Adrenal gland (tissue), 12 donors: ENCODE measurements around the gene EPHB2. TPM values are rescaled to one million over a fixed set of nuclear protein-coding genes. Genes with fewer than 3 reads are reported as not detected.

Experiments used
- DNase-seq, 7 donors: peaks; one replicate each; pipeline ENCODE4 v3.0.0-alpha.2; 2019 to 2020
- H3K27ac ChIP-seq, 5 donors: fragments of 200-600 bp; sonication (generic) in 4 of 5; 1 replicate in 3 of 5; 2 replicates in 2 of 5; pipeline versions ENCODE4 v1.5.1 to v1.8.0; 2016 to 2020; ENCODE audit warnings: mild to moderate bottlenecking in 1 of 5
- H3K27me3 ChIP-seq: fragments of 200-600 bp; 2 replicates; pipeline ENCODE4 v1.8.0; 2021
- H3K36me3 ChIP-seq, 2 donors: fragments of 200-600 bp; replicated peaks in 1 of 2; 1 replicate in 1 of 2; 2 replicates in 1 of 2; pipeline versions ENCODE4 v1.5.1 to v1.8.0; 2018 to 2022
- H3K4me1 ChIP-seq, 2 donors: fragments of 200-600 bp; replicated peaks in 1 of 2; 1 replicate in 1 of 2; 2 replicates in 1 of 2; pipeline versions ENCODE4 v1.5.1 to v1.8.0; 2018 to 2021
- H3K4me3 ChIP-seq, 4 donors: fragments of 200-600 bp; sonication (generic) in 3 of 4; one replicate each; pipeline ENCODE4 v1.5.1; 2016 to 2018
- H3K9me3 ChIP-seq, 3 donors: fragments of 200-600 bp; sonication (generic) in 1 of 3; replicated peaks in 1 of 3; 1 replicate in 2 of 3; 2 replicates in 1 of 3; pipeline versions ENCODE4 v1.5.1 to v1.8.0; 2016 to 2021
- POLR2A ChIP-seq, 2 donors: fragments of 450-650 bp; IDR thresholded peaks; one replicate each; pipeline ENCODE4 v1.6.1; 2017; ENCODE audit warnings: antibody characterized with exemption in 2 of 2, mild to moderate bottlenecking in 2 of 2, moderate library complexity in 1 of 2
- WGBS, 4 donors: extraction: QIAGEN DNeasy Blood & Tissue Kit in 2 of 4; methylation state at CpG; one replicate each; pipeline versions ENCODE4 v1.1.5 to v1.1.7; 2013 to 2017; 5-methylcytosine and 5-hydroxymethylcytosine counted together
- intact Hi-C, 2 donors: fragments of 100-400 bp; cut with DNase I; formaldehyde crosslinking; loops; one replicate each; pipeline versions ENCODE4 v1.14.1 to v1.15.0; 2022 to 2023
- polyA plus RNA-seq, 3 donors: library from polyadenylated mRNA; stranded (reverse); fragments of 200-250 nt in 2 of 3; fragments of 350-450 nt in 1 of 3; fragmentation: Illumina TruSeq in 1 of 3; extraction: RNeasy Lipid Tissue Mini Kit (QIAGEN cat#74804) in 1 of 3; gene quantifications; one replicate each; pipeline ENCODE4 v1.2.3, GENCODE V29; 2013 to 2014
- total RNA-seq, 9 donors: library from RNA; depleted of rRNA in 4 of 9; stranded (reverse); fragments of >200 nt in 4 of 9; fragments of 120-200 nt in 1 of 9; fragmentation: NEBNext Ultra II Directional in 1 of 9; extraction: Animal tissue kit (Norgen Biotek cat#: 25700) in 1 of 9; gene quantifications; one replicate each; pipeline versions ENCODE4 v1.1.0 to v1.2.4, GENCODE V29; 2013 to 2023
- TF ChIP-seq, protein P1 (sequence below), 6 experiments: fragments of 450-650 bp in 4 of 6; fragments of 200-600 bp in 2 of 6; sonication (generic) in 1 of 6; IDR thresholded peaks; 1 replicate in 5 of 6; 2 replicates in 1 of 6; pipeline versions ENCODE4 v1.5.1 to v1.8.0; 2016 to 2021; ENCODE audit warnings: antibody characterized with exemption in 6 of 6, mild to moderate bottlenecking in 2 of 6, moderate library complexity in 1 of 6
- donor health status: healthy with polysubstance abuse.
- donor health status: Bipolar disorder and iron deficiency.
- donor health status: DM: yes; HTN: yes; CAD: no.
- donor health status: DM: no; HTN: no; CAD: no.
- donor health status: DM: no; HTN: no; CAD: no.
- donor health status: DM: yes; HTN: yes; CAD: no.

Gene EPHB2
- total and polyA plus RNA-seq, 12 donors, result 0.67 to 10.3 (median 3.1) TPM

DNA sequence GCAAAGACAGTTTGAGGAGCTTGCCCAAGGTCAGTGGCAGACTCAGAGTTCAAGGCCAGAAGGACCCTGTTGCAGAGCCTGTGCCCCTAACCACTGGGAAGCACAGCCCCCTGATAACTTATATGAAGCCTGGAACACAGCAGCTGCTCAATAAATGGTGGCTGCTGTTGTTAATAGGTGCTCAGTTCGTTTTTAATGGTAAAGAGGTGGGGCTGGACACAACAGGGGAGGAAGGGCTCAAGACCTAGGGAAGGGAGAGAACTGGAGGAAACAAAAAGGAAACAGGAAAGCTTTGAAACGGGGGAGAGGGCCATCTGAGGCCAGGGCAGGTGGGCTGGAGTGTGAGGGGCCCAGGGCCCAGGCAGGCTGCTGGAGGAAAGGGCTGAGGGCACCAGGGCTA lies 136.6 kb downstream of the EPHB2 start:
- DNase-seq, result no peak
- no peak for TF ChIP-seq POLR2A (IDR thresholded peaks at IDR 0.05)
- TF ChIP-seq, protein P1, sequence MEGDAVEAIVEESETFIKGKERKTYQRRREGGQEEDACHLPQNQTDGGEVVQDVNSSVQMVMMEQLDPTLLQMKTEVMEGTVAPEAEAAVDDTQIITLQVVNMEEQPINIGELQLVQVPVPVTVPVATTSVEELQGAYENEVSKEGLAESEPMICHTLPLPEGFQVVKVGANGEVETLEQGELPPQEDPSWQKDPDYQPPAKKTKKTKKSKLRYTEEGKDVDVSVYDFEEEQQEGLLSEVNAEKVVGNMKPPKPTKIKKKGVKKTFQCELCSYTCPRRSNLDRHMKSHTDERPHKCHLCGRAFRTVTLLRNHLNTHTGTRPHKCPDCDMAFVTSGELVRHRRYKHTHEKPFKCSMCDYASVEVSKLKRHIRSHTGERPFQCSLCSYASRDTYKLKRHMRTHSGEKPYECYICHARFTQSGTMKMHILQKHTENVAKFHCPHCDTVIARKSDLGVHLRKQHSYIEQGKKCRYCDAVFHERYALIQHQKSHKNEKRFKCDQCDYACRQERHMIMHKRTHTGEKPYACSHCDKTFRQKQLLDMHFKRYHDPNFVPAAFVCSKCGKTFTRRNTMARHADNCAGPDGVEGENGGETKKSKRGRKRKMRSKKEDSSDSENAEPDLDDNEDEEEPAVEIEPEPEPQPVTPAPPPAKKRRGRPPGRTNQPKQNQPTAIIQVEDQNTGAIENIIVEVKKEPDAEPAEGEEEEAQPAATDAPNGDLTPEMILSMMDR (IDR thresholded peaks at IDR 0.05), result no peak
- WGBS, 4 donors, result 55 to 64% (median 57%) methylated on average over 2 of the region's 2 CpGs
- Histone ChIP-seq H3K9me3 (no peaks in the 10 kb centered on the region), H3K27me3 (no peaks in the 10 kb centered on the region), H3K36me3 (no peaks in the 10 kb centered on the region), H3K27ac (no peak overlapping the region), H3K4me3 (no peak overlapping the region), H3K4me1 (no peaks in the 10 kb centered on the region)
- intact Hi-C loops, result no loop called here

DNA sequence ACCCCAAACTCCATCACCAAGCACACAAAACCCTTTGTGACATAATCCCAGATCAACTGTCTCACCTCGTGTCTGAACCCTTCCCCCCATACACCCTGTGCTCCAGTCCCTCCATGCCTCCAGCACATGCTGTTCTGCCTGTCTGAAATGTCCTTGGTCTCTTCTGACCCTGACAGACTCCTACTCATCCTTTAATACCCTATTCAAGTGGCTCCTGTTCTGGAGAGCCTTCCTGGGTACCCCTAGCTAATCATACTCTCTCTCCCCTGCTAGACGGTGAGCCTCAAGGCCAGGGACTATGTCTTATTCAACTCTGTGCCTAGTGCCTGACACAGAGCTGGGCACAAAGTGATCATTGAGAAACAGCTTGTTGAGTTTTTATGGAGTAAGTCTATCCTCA lies 137.1 kb downstream of the EPHB2 start:
- TF ChIP-seq POLR2A (IDR thresholded peaks at IDR 0.05), result no peak
- TF ChIP-seq, protein P1 (IDR thresholded peaks at IDR 0.05), result no peak
- H3K9me3 ChIP-seq, result no peaks in the 10 kb centered on the region
- DNase-seq, result no peak
- H3K4me3 ChIP-seq, result no peak overlapping the region
- H3K27me3 ChIP-seq, result no peaks in the 10 kb centered on the region
- intact Hi-C loops, result no loop called here
- WGBS, 4 donors, result 88 to 94% (median 89%) methylated on average over 2 of the region's 2 CpGs
- H3K4me1 ChIP-seq, result no peaks in the 10 kb centered on the region
- H3K27ac ChIP-seq, result no peak overlapping the region
- H3K36me3 ChIP-seq, result no peaks in the 10 kb centered on the region

DNA sequence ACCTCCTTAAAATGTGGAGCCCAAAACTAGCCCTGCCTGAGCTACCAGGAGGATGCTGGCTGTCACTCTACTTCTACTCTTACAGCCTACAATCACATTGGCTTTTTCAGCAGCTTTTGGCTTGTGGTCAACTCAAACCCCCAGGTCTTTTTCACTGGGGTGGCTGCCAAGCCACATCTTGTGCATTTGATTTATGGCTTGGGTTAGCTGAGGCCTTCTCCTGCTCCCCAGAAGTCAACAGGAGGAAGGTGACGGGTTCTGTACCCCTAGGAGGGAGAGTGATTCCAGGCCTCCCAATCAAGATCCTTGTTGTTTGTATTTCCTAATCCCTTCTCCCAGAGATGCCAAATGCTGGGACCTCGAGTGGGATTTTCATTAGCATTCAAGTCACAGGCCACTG lies 137.8 kb downstream of the EPHB2 start:
- WGBS, 4 donors, result 59 to 92% (median 78%) methylated on average over 2 of the region's 2 CpGs
- intact Hi-C loops, result no loop called here

DNA sequence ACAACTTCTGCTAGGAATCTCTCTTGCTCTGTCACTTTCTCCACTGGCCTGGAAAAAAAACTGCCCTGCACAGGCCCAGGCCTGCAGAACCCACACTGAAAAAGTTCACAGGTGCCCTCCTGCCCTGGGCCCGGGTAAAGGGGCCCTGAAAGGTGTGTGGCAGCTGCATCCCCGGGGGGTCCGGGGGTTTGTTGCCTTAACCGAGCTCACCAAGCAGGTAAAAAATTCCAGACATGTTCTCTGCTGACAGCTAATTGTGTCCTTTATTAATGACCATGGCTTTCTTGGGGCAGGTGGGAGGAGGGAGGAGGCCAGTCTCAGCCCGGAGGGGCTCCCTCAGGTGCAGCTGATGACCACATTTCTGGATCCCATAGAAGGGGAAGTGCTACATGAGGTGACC lies 139.1 kb downstream of the EPHB2 start:
- no peak for DNase-seq
- H3K27ac ChIP-seq, result no peak overlapping the region
- H3K4me1 ChIP-seq, result no peaks in the 10 kb centered on the region
- intact Hi-C loops, result no loop called here
- 79 to 87% (median 82%) methylated on average over 3 to 5 of the region's 5 CpGs for WGBS, 4 donors
- no peaks in the 10 kb centered on the region for H3K36me3 ChIP-seq
- no peaks in the 10 kb centered on the region for H3K27me3 ChIP-seq
- TF ChIP-seq, protein P1 (IDR thresholded peaks at IDR 0.05), result no peak
- no peak for TF ChIP-seq POLR2A (IDR thresholded peaks at IDR 0.05)
- H3K9me3 ChIP-seq, result no peaks in the 10 kb centered on the region
- H3K4me3 ChIP-seq, result no peak overlapping the region

More for the DNA sequence above, 137.8 kb downstream of the EPHB2 start:
- no peaks in the 10 kb centered on the region for H3K4me1 ChIP-seq
- H3K27me3 ChIP-seq, result no peaks in the 10 kb centered on the region
- no peaks in the 10 kb centered on the region for H3K36me3 ChIP-seq
- TF ChIP-seq, protein P1 (IDR thresholded peaks at IDR 0.05), result no peak
- no peak for TF ChIP-seq POLR2A (IDR thresholded peaks at IDR 0.05)
- H3K9me3 ChIP-seq, result no peaks in the 10 kb centered on the region
- DNase-seq, result no peak
- H3K27ac ChIP-seq, result no peak overlapping the region
- H3K4me3 ChIP-seq, result no peak overlapping the region
